Nephron (organoid): ENCODE data around the gene SLC9A8.

Experiments used
- H3K27ac Mint-ChIP-seq, 3 experiments: 2 replicates each; pipeline ENCODE4 v1.8.0; 2020; ENCODE audit warnings: mixed read lengths in 3 of 3, mild to moderate bottlenecking in 2 of 3, moderate library complexity in 1 of 3
- H3K27me3 Mint-ChIP-seq: 2 replicates; pipeline ENCODE4 v1.8.0; 2021; ENCODE audit warnings: low read depth, mild to moderate bottlenecking, moderate library complexity, mixed read lengths
- H3K36me3 Mint-ChIP-seq: 2 replicates; pipeline ENCODE4 v1.8.0; 2020; ENCODE audit warnings: low read depth, mixed read lengths
- H3K4me1 Mint-ChIP-seq: 2 replicates; pipeline ENCODE4 v1.8.0; 2020; ENCODE audit warnings: mixed read lengths
- H3K4me3 Mint-ChIP-seq, 3 experiments: 2 replicates each; pipeline ENCODE4 v1.8.0; 2020; ENCODE audit warnings: mild to moderate bottlenecking in 3 of 3, mixed read lengths in 3 of 3, moderate library complexity in 2 of 3
- H3K9me3 Mint-ChIP-seq: 2 replicates; pipeline ENCODE4 v1.8.0; 2020; ENCODE audit warnings: mixed read lengths
- CTCF ChIP-seq, 3 experiments: fragments of 200-600 bp; sonication (generic); IDR thresholded peaks; one replicate each; pipeline ENCODE4 v1.5.0; 2021; ENCODE audit warnings: antibody characterized with exemption in 3 of 3; ENCODE audit not compliant: unreplicated experiment in 3 of 3

The SLC9A8 gene

GRCh38 chr20:49919009-49919408 lies 106.4 kb downstream of the SLC9A8 start:
- H3K4me1 Mint-ChIP-seq: peaks cover 22% of the 10 kb centered on the region
- H3K27me3 Mint-ChIP-seq: peaks cover 4% of the 10 kb centered on the region
- TF ChIP-seq CTCF (IDR thresholded peaks at IDR 0.05; ENCODE audit: unreplicated experiment in 3 of 3): no peak

GRCh38 chr20:49919461-49919860 lies 106.8 kb downstream of the SLC9A8 start:
- Mint-ChIP-seq H3K4me3 (no peak overlapping the region), H3K27me3 (peaks cover 4% of the 10 kb centered on the region), H3K36me3 (no peaks in the 10 kb centered on the region), H3K9me3 (peaks cover 3% of the 10 kb centered on the region), H3K4me1 (peaks cover 18% of the 10 kb centered on the region), H3K27ac (no peak overlapping the region)
- no peak for TF ChIP-seq CTCF (IDR thresholded peaks at IDR 0.05; ENCODE audit: unreplicated experiment in 3 of 3)

More at GRCh38 chr20:49919009-49919408, 106.4 kb downstream of the SLC9A8 start:
- no peak overlapping the region for H3K27ac Mint-ChIP-seq
- H3K36me3 Mint-ChIP-seq: no peaks in the 10 kb centered on the region
- H3K4me3 Mint-ChIP-seq: no peak overlapping the region
- H3K9me3 Mint-ChIP-seq: peaks cover 3% of the 10 kb centered on the region

- Mint-ChIP-seq H3K9me3 (peaks cover 3% of the 10 kb centered on the region), H3K36me3 (no peaks in the 10 kb centered on the region), H3K27me3 (peaks cover 8% of the 10 kb centered on the region), H3K4me3 (no peak overlapping the region), H3K4me1 (peaks cover 6% of the 10 kb centered on the region), H3K27ac (no peak overlapping the region)
- TF ChIP-seq CTCF (IDR thresholded peaks at IDR 0.05; ENCODE audit: unreplicated experiment in 3 of 3): no peak
These were observed 111.6 kb downstream of the SLC9A8 start for GRCh38 chr20:49924247-49924646.

- Mint-ChIP-seq H3K27me3 (peaks cover 4% of the 10 kb centered on the region), H3K9me3 (peaks cover 3% of the 10 kb centered on the region), H3K4me3 (no peak overlapping the region), H3K36me3 (no peaks in the 10 kb centered on the region), H3K4me1 (peaks cover 6% of the 10 kb centered on the region), H3K27ac (peak overlapping the region in 1 of 3 experiments; percentile 12)
- no peak for TF ChIP-seq CTCF (IDR thresholded peaks at IDR 0.05; ENCODE audit: unreplicated experiment in 3 of 3)
These were observed 113.3 kb downstream of the SLC9A8 start for GRCh38 chr20:49925901-49926454.

GRCh38 chr20:49928411-49929141 lies 115.9 kb downstream of the SLC9A8 start:
- Mint-ChIP-seq H3K4me3 (peak overlapping the region in 2 of 3 experiments; percentile 6 to 46), H3K36me3 (no peaks in the 10 kb centered on the region), H3K9me3 (no peaks in the 10 kb centered on the region), H3K27ac (peak overlapping the region; percentile 42 to 90 (median 59)), H3K27me3 (peaks cover 6% of the 10 kb centered on the region), H3K4me1 (peaks cover 6% of the 10 kb centered on the region)
- peak; percentile 92 to 95 (median 93) for TF ChIP-seq CTCF (IDR thresholded peaks at IDR 0.05; ENCODE audit: unreplicated experiment in 3 of 3)

GRCh38 chr20:49929142-49929494 lies 116.5 kb downstream of the SLC9A8 start:
- peaks cover 6% of the 10 kb centered on the region for H3K4me1 Mint-ChIP-seq
- no peaks in the 10 kb centered on the region for H3K9me3 Mint-ChIP-seq
- no peak overlapping the region for H3K4me3 Mint-ChIP-seq
- H3K27ac Mint-ChIP-seq: no peak overlapping the region
- no peaks in the 10 kb centered on the region for H3K36me3 Mint-ChIP-seq
- H3K27me3 Mint-ChIP-seq: peaks cover 7% of the 10 kb centered on the region
- TF ChIP-seq CTCF (IDR thresholded peaks at IDR 0.05; ENCODE audit: unreplicated experiment in 3 of 3): no peak
